ENCODE results near the gene PPP1R1C.

Gene PPP1R1C

GRCh38 chr2:182090486-182090885 is 104.8 kb downstream of the PPP1R1C start:
- ChIA-PET CTCF (interaction anchor here (0.5 to 1.1 kb wide), 3 partner anchors 11 to 23 kb away, joined by 3 to 5 read pairs (median 4); no protein-coding TSS in a partner anchor), POLR2A (ENCODE audit: low non-redundant PET) (no interaction called here)
- no peak for DNase-seq (ENCODE audit: low spot score)
- TF ChIP-seq CTCF (conservative IDR thresholded peaks at IDR 0.05; ENCODE audit: low read depth): no peak
- no peak overlapping the region for H3K27ac ChIP-seq

GRCh38 chr2:182097571-182098164 is 112.0 kb downstream of the PPP1R1C start:
- ChIA-PET CTCF (no interaction called here), POLR2A (ENCODE audit: low non-redundant PET) (no interaction called here)
- no peak for DNase-seq (ENCODE audit: low spot score)
- H3K27ac ChIP-seq: no peak overlapping the region
- no peak for TF ChIP-seq CTCF (conservative IDR thresholded peaks at IDR 0.05; ENCODE audit: low read depth)

DNA sequence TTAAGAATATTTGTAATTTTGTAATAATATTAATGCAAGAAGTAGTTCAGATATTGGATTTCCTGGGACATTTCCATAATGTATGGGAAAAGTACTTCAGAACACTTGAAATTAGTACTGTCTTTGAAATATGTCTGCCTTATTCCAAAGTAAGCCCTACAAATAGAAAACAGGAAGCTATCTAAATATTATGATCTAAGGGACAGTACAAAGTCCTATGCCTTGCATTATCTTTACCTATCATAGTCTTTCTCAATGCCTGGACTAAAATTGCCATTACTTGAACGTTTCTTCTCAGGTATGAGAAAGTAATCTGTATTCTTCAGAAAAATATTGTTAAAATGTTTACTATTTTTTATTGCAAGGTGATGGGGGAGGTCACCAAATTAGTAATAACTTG is 113.0 kb downstream of the PPP1R1C start:
- no peak for TF ChIP-seq CTCF (conservative IDR thresholded peaks at IDR 0.05; ENCODE audit: low read depth)
- ChIA-PET POLR2A (ENCODE audit: low non-redundant PET) (no interaction called here), CTCF (no interaction called here)
- no peak overlapping the region for H3K27ac ChIP-seq
- no peak for DNase-seq (ENCODE audit: low spot score)

- ChIA-PET POLR2A (ENCODE audit: low non-redundant PET) (no interaction called here), CTCF (interaction anchor here (0.8 to 1.0 kb wide), 2 partner anchors 10 to 12 kb away, joined by 3 read pairs; no protein-coding TSS in a partner anchor)
- no peak overlapping the region for H3K27ac ChIP-seq
- TF ChIP-seq CTCF (conservative IDR thresholded peaks at IDR 0.05; ENCODE audit: low read depth): no peak
- peak; percentile 4 for DNase-seq (ENCODE audit: low spot score)
Observed at GRCh38 chr2:182101263-182101662, 115.6 kb downstream of the PPP1R1C start.

GRCh38 chr2:182103526-182103925 is 117.9 kb downstream of the PPP1R1C start:
- H3K27ac ChIP-seq: no peak overlapping the region
- TF ChIP-seq CTCF (conservative IDR thresholded peaks at IDR 0.05; ENCODE audit: low read depth): no peak
- ChIA-PET POLR2A (ENCODE audit: low non-redundant PET) (no interaction called here), CTCF (no interaction called here)
- no peak for DNase-seq (ENCODE audit: low spot score)

DNA sequence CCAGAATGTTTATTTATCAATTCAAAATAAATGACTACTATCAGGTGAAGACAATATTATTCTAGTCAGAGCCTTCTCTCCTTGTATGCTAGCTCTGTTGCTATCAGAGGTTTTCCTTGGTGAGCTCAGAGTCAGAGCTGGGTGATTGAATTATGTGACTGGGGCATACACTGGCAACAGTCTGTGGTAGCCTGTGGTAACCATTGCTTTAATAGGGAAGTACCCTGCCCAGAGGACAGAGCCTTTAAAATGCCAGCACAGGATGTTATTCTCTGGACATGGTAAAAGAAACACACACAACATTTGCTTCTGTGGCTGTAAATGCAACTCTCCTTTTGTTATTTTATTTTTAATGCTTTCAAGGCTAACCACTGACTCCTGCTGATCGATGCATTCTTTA is 124.7 kb downstream of the PPP1R1C start:
- DNase-seq (ENCODE audit: low spot score): no peak
- no peak overlapping the region for H3K27ac ChIP-seq
- ChIA-PET POLR2A (ENCODE audit: low non-redundant PET) (no interaction called here), CTCF (interaction anchor here (0.6 kb wide), 1 partner anchor 975 kb away, joined by 5 read pairs; no protein-coding TSS in a partner anchor)
- no peak for TF ChIP-seq CTCF (conservative IDR thresholded peaks at IDR 0.05; ENCODE audit: low read depth)
